Breast epithelium (tissue), 4 donors: Measurements from ENCODE around the gene FAM222A. TPM values are rescaled to one million over a fixed set of nuclear protein-coding genes. Genes with fewer than 3 reads are reported as not detected.

Source experiments
- DNase-seq, 2 donors: peaks; one replicate each; pipeline ENCODE4 v3.0.0-alpha.2; 2019; ENCODE audit warnings: low spot score in 2 of 2
- H3K27ac ChIP-seq, 2 donors: fragments of 200-600 bp; sonication (generic) in 1 of 2; one replicate each; pipeline ENCODE4 v1.5.1; 2016 to 2019; ENCODE audit warnings: mild to moderate bottlenecking in 1 of 2
- H3K27me3 ChIP-seq, 2 donors: fragments of 200-600 bp; sonication (generic) in 1 of 2; one replicate each; pipeline versions ENCODE4 v1.5.1 to v1.6.0; 2017 to 2019; ENCODE audit warnings: control low read depth in 1 of 2, mild to moderate bottlenecking in 1 of 2
- H3K36me3 ChIP-seq: fragments of 200-600 bp; one replicate; pipeline ENCODE4 v1.5.1; 2019
- H3K4me1 ChIP-seq, 2 donors: fragments of 200-600 bp; sonication (generic); one replicate each; pipeline ENCODE4 v1.5.1; 2016 to 2019; ENCODE audit warnings: control low read depth in 1 of 2
- H3K4me3 ChIP-seq, 3 donors: fragments of 200-600 bp; sonication (generic); 1 replicate in 2 of 3; 2 replicates in 1 of 3; pipeline ENCODE4 v1.5.1; 2016 to 2019; ENCODE audit warnings: mild to moderate bottlenecking in 3 of 3, moderate library complexity in 2 of 3
- H3K9me3 ChIP-seq, 2 donors: fragments of 200-600 bp; sonication (generic) in 1 of 2; one replicate each; pipeline ENCODE4 v1.5.1; 2016 to 2019; ENCODE audit warnings: control low read depth in 1 of 2
- POLR2A ChIP-seq: fragments of 450-650 bp; IDR thresholded peaks from one replicate; pipeline ENCODE4 v1.6.1; 2016; ENCODE audit warnings: antibody characterized with exemption, mild to moderate bottlenecking, moderate library complexity
- POLR2AphosphoS5 ChIP-seq, 3 donors: sonication (generic); formaldehyde crosslinking; IDR thresholded peaks; one replicate each; pipeline ENCODE4 v1.6.1; 2017; ENCODE audit warnings: antibody characterized with exemption in 3 of 3
- intact Hi-C: fragments of 100-400 bp; cut with DNase I; formaldehyde crosslinking; loops from one replicate; pipeline ENCODE4 v1.15.1; 2023; ENCODE audit warnings: low total_unique reads
- total RNA-seq, 3 donors: library from RNA; depleted of rRNA; stranded (reverse); fragments of >200 nt; gene quantifications; one replicate each; pipeline ENCODE4 v1.1.0, GENCODE V29; 2016
- TF ChIP-seq, protein P1 (sequence below), 3 donors: fragments of 450-650 bp; IDR thresholded peaks; one replicate each; pipeline ENCODE4 v1.5.1; 2016 to 2017; ENCODE audit warnings: antibody characterized with exemption in 3 of 3, mild to moderate bottlenecking in 3 of 3, moderate library complexity in 3 of 3

The FAM222A gene
- total RNA-seq, 3 donors from 2014 or later: 0.32 to 7.3 (median 1.3) TPM

- intact Hi-C loops: no loop called here
- Histone ChIP-seq H3K27me3 (no peaks in the 10 kb centered on the region), H3K4me1 (no peaks in the 10 kb centered on the region), H3K9me3 (no peaks in the 10 kb centered on the region), H3K36me3 (no peaks in the 10 kb centered on the region), H3K4me3 (no peak overlapping the region), H3K27ac (no peak overlapping the region)
- TF ChIP-seq POLR2AphosphoS5 (IDR thresholded peaks at IDR 0.05) (no peak), POLR2A (no peak)
- TF ChIP-seq, protein P1, sequence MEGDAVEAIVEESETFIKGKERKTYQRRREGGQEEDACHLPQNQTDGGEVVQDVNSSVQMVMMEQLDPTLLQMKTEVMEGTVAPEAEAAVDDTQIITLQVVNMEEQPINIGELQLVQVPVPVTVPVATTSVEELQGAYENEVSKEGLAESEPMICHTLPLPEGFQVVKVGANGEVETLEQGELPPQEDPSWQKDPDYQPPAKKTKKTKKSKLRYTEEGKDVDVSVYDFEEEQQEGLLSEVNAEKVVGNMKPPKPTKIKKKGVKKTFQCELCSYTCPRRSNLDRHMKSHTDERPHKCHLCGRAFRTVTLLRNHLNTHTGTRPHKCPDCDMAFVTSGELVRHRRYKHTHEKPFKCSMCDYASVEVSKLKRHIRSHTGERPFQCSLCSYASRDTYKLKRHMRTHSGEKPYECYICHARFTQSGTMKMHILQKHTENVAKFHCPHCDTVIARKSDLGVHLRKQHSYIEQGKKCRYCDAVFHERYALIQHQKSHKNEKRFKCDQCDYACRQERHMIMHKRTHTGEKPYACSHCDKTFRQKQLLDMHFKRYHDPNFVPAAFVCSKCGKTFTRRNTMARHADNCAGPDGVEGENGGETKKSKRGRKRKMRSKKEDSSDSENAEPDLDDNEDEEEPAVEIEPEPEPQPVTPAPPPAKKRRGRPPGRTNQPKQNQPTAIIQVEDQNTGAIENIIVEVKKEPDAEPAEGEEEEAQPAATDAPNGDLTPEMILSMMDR (IDR thresholded peaks at IDR 0.05): no peak
- peak in 1 of 2 donors; percentile 25 for DNase-seq
These were observed 27.1 kb downstream of the FAM222A start for GRCh38 chr12:109740694-109741245.

DNA sequence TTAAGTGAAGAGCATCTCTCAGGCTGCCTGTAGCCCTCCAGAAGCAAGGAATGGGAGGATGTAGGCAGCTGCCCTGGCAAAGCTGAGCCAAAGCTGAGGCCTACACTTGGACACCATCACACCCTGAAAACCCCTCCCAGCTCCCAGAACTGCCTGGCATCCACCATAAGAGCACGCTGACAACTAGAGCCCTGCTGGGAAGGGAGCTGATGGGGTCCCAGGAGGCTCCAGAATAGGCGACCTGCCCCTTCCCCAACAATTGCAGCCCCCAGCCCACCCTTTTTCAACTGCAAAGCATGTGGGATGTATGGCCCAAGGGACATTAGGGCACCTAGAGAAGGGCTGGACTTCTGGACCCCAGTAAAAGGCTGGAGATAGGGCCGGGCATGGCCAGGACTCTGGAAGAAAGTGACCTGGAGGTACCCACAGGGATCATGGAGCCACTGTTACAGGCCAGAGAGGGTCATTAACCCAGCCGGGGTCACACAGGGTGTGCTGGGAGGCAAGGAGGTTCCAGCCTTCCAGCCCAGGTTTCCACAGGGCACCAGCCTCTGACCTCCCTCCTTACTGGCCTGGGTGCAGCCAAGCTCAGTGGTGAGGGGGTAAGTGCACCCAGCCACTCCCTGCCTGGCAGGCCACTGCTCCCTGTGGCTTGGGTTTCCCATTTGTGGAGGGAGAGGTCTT lies 27.8 kb downstream of the FAM222A start:
- Histone ChIP-seq H3K4me3 (no peak overlapping the region), H3K27ac (no peak overlapping the region), H3K27me3 (no peaks in the 10 kb centered on the region), H3K9me3 (no peaks in the 10 kb centered on the region), H3K4me1 (no peaks in the 10 kb centered on the region), H3K36me3 (no peaks in the 10 kb centered on the region)
- TF ChIP-seq, protein P1 (IDR thresholded peaks at IDR 0.05): no peak
- TF ChIP-seq POLR2A (no peak), POLR2AphosphoS5 (IDR thresholded peaks at IDR 0.05) (no peak)
- DNase-seq: peak in 1 of 2 donors; percentile 27
- intact Hi-C loops: no loop called here

GRCh38 chr12:109741970-109742703 lies 28.5 kb downstream of the FAM222A start:
- no peak for DNase-seq
- H3K4me3 ChIP-seq: no peak overlapping the region
- no peaks in the 10 kb centered on the region for H3K27me3 ChIP-seq
- no peak overlapping the region for H3K27ac ChIP-seq
- H3K36me3 ChIP-seq: no peaks in the 10 kb centered on the region
- H3K9me3 ChIP-seq: no peaks in the 10 kb centered on the region
- no peaks in the 10 kb centered on the region for H3K4me1 ChIP-seq
- intact Hi-C loops: no loop called here
- TF ChIP-seq POLR2A (no peak), POLR2AphosphoS5 (IDR thresholded peaks at IDR 0.05) (no peak)
- TF ChIP-seq, protein P1 (IDR thresholded peaks at IDR 0.05): no peak

DNA sequence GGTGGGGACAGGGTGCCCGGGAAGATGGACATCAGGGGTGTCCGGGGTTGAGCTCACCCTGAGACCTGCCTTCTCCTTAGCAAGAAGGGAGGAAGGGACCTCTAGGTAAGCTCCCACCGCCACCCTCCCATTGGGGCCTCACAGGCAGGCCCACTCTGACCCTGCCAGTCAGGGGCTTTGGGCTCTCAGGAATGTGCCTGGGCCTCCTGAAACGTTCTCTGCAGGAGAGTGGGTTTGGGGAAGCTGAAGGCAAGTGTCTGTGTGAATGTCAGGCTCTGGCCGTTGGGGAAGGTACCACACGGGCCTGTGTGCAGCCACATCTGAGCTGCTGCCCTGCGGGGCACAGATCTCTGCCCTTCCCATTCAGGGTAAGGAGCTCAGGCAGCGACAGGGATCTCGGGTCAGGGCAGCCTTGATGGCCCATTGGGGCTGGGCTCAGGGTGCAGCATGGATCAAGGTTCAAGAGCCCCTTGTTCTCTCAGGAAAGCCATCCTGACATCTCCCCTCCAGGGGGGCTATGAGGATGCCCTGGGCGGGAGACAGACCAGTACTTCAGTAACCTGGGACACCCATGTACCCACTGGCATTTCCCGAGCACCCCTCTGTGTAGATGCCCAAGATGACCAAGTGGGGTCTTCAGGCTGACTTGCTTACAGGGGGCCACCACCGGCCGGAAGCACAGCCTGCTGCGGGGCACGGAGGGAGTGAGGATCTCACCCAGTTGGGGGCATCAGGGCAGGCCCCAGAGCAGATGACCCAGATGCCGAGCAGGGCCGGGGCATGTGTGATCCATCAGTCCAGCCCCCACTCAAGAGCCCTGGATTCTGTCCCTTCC lies 29.7 kb downstream of the FAM222A start:
- Histone ChIP-seq H3K9me3 (no peaks in the 10 kb centered on the region), H3K4me3 (no peak overlapping the region), H3K27ac (no peak overlapping the region), H3K4me1 (no peaks in the 10 kb centered on the region), H3K27me3 (no peaks in the 10 kb centered on the region), H3K36me3 (no peaks in the 10 kb centered on the region)
- no peak for TF ChIP-seq POLR2AphosphoS5 (IDR thresholded peaks at IDR 0.05)
- no peak for TF ChIP-seq POLR2A
- TF ChIP-seq, protein P1 (IDR thresholded peaks at IDR 0.05): no peak
- intact Hi-C loops: no loop called here
- peak in 1 of 2 donors; percentile 44 for DNase-seq
